Bronchial epithelial cell (primary cell): ENCODE measurements around the gene TRAF3IP1. TPM values are rescaled to one million over a fixed set of nuclear protein-coding genes. Genes with fewer than 3 reads are reported as not detected.

Experiments used
- DNase-seq: peaks from one replicate; pipeline ENCODE4 v3.0.0-alpha.2; 2010; ENCODE audit warnings: low read depth
- FAIRE-seq: peaks from 2 replicates; lab custom pipeline; 2011; peaks lifted over from hg19 to GRCh38; lab: Jason Lieb, UNC
- H3K27me3 ChIP-seq: 2 replicates; pipeline ENCODE4 v1.5.1; 2011; ENCODE audit warnings: low read length; ENCODE audit not compliant: control insufficient read depth, insufficient read depth
- H3K36me3 ChIP-seq: 2 replicates; pipeline ENCODE4 v1.5.1; 2011; ENCODE audit warnings: low read length; ENCODE audit not compliant: control insufficient read depth, insufficient read depth
- H3K4me3 ChIP-seq: 2 replicates; pipeline ENCODE4 v1.5.1; 2011; ENCODE audit warnings: mild to moderate bottlenecking, low read depth, low read length, control low read depth
- CTCF ChIP-seq: IDR thresholded peaks from 2 replicates; pipeline ENCODE4 v1.5.1; 2011; ENCODE audit warnings: mild to moderate bottlenecking, moderate library complexity, low read length, control low read depth, inconsistent platforms; ENCODE audit not compliant: insufficient read depth, severe bottlenecking
- total RNA-seq: library from RNA; depleted of rRNA; stranded (reverse); fragments of >200 nt; gene quantifications from 2 replicates; pipeline ENCODE4 v1.2.1, GENCODE V29; 2014

TRAF3IP1 gene
- total RNA-seq, 1 donor from 2014 or later: 9.2 TPM

GRCh38 chr2:238339814-238340213 lies 19.5 kb downstream of the TRAF3IP1 start:
- no peaks in the 10 kb centered on the region for H3K27me3 ChIP-seq
- peak; percentile 49 for TF ChIP-seq CTCF
- no peak overlapping the region for H3K4me3 ChIP-seq
- FAIRE-seq (peak; percentile 72), DNase-seq (no peak)
- peaks cover 2% of the 10 kb centered on the region for H3K36me3 ChIP-seq

DNA sequence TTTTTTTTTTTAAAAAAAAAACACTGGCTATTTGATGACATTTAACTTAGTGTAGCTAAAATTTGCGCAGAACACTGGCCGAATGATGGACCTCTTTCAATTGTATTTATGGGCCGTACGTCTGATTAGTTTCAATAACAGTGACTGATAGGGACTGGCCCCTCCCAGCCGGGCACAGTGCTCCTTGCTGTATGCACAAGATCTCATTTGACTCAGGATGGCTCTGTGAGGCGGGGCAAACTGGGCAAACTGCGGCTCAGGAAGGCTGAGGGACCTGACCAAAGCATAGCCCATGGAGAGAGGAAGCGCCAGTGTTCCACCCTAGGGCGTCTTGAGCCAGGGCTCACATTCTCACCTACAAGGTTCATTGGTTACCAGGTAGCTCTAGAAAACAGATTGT lies 21.2 kb downstream of the TRAF3IP1 start:
- no peak for TF ChIP-seq CTCF
- Histone ChIP-seq H3K27me3 (no peaks in the 10 kb centered on the region), H3K4me3 (no peak overlapping the region), H3K36me3 (peaks cover 2% of the 10 kb centered on the region)
- no peak for FAIRE-seq
- DNase-seq: no peak

- no peak for TF ChIP-seq CTCF
- H3K36me3 ChIP-seq: peaks cover 5% of the 10 kb centered on the region
- FAIRE-seq (no peak), DNase-seq (no peak)
- H3K4me3 ChIP-seq: no peak overlapping the region
- H3K27me3 ChIP-seq: no peaks in the 10 kb centered on the region
These were observed 23.7 kb downstream of the TRAF3IP1 start for GRCh38 chr2:238344035-238344434.

- no peak for TF ChIP-seq CTCF
- Histone ChIP-seq H3K36me3 (peaks cover 8% of the 10 kb centered on the region), H3K4me3 (no peak overlapping the region), H3K27me3 (no peaks in the 10 kb centered on the region)
- no peak for DNase-seq
- no peak for FAIRE-seq
These were observed 24.2 kb downstream of the TRAF3IP1 start for GRCh38 chr2:238344517-238344916.

GRCh38 chr2:238345297-238345968 lies 25.1 kb downstream of the TRAF3IP1 start:
- TF ChIP-seq CTCF: no peak
- DNase-seq: no peak
- Histone ChIP-seq H3K36me3 (peaks cover 8% of the 10 kb centered on the region), H3K4me3 (no peak overlapping the region), H3K27me3 (no peaks in the 10 kb centered on the region)
- peak; percentile 73 for FAIRE-seq

DNA sequence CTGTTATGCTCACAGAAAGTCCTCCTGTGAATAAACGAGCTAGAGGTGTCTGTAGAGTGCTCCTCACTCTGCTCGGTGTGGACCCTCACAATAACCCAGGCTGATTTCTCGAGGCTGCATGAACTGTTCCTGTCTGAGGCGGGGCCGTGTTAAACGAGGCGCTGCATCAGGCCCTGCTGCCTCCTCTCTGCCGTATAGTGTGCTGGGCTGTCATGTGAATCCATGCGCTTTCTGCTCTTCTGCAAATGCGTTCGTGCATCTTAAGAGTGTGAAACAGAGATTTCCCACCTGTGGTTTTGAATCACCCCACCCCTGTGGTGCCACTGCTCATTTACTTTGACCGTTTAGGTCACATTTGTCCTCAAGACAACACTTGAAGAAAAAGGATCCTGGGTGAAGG lies 26.2 kb downstream of the TRAF3IP1 start:
- TF ChIP-seq CTCF: no peak
- peaks cover 11% of the 10 kb centered on the region for H3K36me3 ChIP-seq
- FAIRE-seq (no peak), DNase-seq (no peak)
- H3K4me3 ChIP-seq: no peak overlapping the region
- no peaks in the 10 kb centered on the region for H3K27me3 ChIP-seq
